ENCODE measurements around the gene GJC1.
A peak's percentile ranks its signal among the peaks of the same experiment; 100 is the strongest.

The GJC1 gene

GRCh38 chr17:44829523-44830358 is at the start of gene GJC1:
Gene GJC1 (minus strand): TSS chr17:44830287. CDS start chr17:44805817, 24,470 bp downstream.
- DNase-seq: no peak

GRCh38 chr17:44879376-44879775 is 49.3 kb upstream of the GJC1 start:
- no peak for DNase-seq

- peak; percentile 47 for DNase-seq
These were observed 48.6 kb upstream of the GJC1 start for GRCh38 chr17:44878627-44879221.

GRCh38 chr17:44877121-44877520 is 47.0 kb upstream of the GJC1 start:
- no peak for DNase-seq

GRCh38 chr17:44875761-44876160 is 45.7 kb upstream of the GJC1 start:
- DNase-seq: no peak

DNA sequence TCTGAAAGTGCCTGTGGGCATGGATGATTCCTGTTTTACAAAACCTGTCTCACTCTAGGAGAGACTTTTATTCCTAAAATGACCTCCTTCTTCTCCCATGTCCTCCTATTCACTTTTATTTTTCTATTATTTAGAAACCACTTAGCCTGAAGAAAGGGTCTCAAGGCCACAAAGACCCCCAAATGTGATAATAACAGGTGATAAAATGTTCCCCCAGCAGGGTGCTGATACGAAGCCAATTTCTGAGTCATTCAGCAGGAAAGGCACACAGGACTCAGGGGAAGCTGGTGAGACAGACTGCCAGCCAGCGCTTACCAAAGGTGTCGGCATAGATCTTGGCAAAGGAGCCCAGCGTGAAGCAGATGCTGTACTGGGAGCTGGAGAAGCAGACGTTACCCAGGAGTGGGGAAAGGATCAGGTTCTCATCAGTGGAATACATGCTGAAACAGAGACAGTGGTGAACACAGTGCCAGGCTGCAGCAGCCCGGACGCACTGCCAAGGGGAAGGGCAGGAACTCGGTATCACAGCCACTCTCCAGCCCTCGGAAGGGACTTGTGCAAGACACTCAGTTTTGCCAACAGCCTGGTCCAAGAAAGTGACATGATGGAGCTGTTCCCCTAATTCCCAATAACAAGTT is 42.2 kb upstream of the GJC1 start:
- no peak for DNase-seq

DNA sequence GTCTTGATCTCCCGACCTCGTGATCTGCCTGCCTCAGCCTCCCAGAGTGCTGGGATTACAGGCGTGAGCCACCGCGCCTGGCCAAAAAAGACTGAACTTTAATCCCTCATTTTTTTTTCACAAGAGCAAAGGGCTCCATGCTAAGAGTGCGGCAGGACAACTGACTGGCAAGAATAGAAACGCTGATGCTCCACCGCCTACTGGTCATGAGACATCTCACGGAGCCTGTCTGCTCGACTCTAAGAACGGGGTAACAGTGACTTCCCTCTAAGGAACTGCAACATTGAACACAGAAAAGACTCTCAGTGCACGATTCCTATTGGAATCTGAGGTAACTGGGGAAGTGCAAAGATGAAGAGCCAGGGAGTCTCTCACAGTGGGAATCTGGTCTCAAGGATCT is 41.5 kb upstream of the GJC1 start:
- DNase-seq: no peak

DNA sequence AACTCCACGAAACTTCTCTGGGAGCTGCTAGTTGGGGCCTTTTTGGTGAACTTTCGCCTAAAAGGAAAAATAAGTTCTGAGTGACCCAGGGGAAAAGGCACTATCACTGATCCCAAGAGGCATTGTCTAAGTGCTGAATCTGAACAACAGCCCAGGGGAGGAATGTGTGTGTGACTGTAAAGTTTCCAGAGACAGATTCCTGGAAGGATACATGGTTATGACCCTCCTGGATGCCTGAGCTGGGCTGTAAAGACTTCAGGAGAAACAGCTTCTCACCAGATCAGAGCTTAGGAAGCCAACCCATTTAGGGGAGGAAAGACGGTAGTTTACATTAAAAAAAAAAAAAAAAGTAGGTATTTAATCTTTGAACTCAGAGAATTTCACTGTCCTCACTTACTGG is 37.8 kb upstream of the GJC1 start:
- no peak for DNase-seq

- DNase-seq: no peak
These were observed 35.8 kb upstream of the GJC1 start for GRCh38 chr17:44865931-44866330.

- DNase-seq: peak; percentile 80
These were observed 35.2 kb upstream of the GJC1 start for GRCh38 chr17:44865231-44865660.

GRCh38 chr17:44864831-44865230 is 34.7 kb upstream of the GJC1 start:
- no peak for DNase-seq

DNA sequence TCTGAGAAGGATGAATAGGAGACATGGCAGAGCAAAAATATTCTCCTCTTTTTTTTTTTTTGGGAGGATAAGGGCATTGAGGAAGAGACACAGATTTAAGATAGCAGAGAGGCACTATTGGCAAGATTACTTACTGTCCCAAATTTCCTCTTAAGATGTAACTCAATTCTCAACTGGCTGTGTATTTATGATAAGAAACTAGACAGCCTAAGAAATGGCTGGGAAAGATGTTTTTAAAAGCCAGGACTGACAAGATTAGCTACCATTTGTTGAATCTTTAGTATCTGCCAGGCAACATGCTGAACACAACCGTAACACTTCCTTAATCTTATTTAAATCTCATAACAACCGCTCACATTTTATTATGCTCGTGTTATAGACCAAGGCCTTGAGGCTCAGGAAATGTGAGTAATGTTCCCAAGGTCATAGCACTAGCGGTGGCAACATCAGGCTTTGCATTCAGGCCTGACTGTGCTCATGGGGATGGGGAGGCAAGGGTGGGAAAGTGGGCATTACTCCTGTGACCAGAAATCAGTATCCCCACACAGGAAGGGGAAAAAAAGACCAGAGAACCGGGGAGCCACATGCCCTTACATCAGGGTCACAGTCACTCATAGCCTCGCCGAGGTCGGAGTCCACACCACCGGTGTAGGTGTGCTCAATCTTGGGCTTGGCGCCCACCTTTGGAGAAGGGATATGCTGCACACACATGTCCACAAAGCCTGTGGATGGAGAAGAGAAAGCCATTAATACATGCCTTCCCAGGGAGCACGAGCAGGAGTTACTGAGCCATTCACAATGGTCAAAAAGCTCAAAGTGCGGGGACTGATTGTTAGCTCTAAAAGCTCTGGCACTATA is 33.2 kb upstream of the GJC1 start:
- DNase-seq: no peak

DNA sequence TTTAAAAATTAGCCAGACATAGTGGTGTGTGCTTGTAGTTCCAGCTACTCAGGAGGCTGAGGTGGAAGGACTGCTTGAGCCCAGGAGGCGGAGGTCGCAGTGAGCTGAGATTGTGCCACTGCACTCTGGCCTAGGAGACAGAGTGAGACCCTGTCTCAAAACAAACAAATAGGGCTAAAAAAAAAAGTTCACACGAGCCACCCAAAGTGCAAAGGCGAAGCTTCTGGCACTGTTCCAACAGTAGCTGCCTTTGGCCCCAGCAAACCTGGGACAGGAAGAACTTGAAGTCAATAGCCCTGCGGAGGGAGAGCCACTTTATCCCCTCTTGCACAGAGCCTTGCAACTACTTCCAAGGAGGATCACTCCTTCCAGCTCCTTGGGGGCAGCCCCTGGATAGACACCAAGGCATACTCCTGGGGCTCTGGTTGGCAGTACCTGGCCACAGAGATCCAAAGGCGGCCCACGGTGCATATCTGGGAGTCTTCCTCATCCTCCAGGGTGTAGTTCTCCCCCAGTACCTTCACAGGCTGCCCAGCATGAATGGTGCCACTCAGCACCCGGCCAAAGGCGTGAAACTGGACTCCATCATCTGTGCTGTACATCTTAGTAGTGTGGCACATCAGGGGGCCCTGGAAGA is 32.3 kb upstream of the GJC1 start:
- no peak for DNase-seq

GRCh38 chr17:44859701-44860100 is 29.6 kb upstream of the GJC1 start:
- no peak for DNase-seq

DNA sequence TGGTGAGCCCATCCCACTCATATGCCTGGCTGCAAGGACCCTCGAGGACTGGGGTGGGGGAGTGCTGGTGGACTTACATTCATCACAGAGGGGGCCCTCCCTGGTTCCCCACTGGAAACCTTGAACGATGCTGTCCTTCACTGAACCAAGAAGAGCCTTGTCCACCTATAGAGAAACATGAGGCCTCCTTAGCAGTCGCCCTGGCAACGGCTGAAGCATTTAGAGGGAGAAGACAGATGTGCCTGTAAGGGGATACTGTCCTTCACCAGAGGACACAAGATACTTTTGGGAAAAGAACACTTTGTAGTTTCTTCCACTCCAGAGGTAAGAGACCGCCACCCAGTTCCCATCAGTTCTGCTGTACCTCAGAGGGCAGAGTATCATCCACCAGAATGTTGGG is 24.1 kb upstream of the GJC1 start:
- DNase-seq: no peak

DNA sequence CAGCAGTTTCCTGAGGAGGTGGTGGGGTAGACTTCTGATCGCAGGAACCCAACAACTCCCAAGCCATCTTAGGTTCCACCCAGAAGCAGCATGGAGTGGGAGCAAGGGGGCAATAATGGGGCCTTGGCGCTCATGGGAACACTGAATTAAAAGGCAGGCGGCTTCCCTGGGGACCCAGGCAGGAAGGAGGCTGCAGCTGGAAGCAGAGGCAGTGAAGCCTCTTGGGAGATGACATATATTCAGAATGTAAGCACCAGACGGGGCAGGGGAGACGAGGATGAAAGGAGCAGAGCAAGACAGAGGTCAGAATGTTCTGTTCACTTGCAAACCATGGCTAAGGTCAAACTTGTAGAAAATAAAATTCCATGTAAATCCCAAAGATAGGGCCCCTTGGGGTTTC is 20.5 kb upstream of the GJC1 start:
- no peak for DNase-seq

DNA sequence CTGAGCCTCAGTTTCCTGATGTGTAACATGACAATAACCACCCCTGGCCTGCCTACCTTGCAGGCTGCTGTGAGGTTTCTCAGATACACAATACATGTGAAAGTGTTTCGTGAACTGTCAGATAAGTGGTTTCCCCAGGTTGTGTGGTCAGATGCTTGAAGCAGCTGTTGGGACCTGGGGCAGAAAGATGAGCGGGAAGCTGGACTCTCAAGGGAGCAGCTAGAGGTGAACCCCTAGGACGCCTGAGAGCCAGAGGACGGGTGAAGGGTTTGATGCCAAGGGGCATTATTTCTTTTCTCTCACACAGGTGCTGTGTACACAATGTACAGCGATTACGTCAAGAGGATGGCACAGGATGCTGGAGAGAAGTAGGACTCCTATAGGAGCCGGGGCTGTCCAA is 19.9 kb upstream of the GJC1 start:
- DNase-seq: no peak

GRCh38 chr17:44848961-44849489 is 18.9 kb upstream of the GJC1 start:
- no peak for DNase-seq

GRCh38 chr17:44848257-44848795 is 18.2 kb upstream of the GJC1 start:
- DNase-seq: no peak

- DNase-seq: no peak
These were observed 17.5 kb upstream of the GJC1 start, which contains the start of gene HIGD1B for GRCh38 chr17:44847586-44847985. Gene HIGD1B (plus strand): TSS chr17:44847883. CDS start chr17:44848153, 270 bp downstream.

- no peak for DNase-seq
These were observed 16.1 kb upstream of the GJC1 start for GRCh38 chr17:44846206-44846605.

- no peak for DNase-seq
These were observed 14.3 kb upstream of the GJC1 start for GRCh38 chr17:44844390-44844830.
